ENCODE results near the gene CRELD2.

DNA sequence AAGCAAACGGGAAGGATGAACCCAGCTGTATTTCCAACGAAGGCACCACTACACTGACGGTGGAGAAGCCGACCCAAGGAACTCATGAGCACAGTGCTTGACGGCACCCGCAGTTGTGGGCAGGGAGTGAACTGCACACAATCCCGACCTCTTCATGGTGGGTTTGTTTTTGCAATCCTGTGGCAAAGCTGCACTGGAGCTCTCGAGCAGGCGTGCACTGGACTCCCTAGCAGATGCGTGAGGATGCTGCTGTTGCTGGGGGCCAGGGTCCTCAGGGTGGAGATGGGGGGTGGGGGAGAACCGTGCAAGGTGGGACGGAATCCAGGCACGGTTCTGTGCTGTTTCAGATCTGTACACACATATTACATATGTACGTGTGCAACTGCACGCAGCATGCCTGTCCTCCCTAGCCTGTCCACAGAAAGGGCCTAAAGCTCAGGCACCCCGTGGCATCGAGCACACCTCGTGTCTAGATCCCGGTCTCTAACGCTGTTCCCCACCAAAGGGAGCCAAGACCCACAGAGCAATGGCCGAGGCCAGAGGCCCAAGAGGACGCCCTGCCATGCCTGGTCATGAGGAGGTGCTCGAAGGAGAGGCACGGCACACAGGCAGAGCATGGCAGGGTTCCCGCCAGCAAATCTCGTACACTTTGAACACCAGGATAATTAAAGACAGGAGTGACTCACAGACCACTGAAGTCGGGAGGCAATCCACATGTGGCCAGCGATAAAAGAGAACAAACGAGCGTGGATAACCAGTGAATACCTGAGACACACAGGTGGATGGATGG is 17.8 kb upstream of the CRELD2 start:
- TF ChIP-seq, protein P1, sequence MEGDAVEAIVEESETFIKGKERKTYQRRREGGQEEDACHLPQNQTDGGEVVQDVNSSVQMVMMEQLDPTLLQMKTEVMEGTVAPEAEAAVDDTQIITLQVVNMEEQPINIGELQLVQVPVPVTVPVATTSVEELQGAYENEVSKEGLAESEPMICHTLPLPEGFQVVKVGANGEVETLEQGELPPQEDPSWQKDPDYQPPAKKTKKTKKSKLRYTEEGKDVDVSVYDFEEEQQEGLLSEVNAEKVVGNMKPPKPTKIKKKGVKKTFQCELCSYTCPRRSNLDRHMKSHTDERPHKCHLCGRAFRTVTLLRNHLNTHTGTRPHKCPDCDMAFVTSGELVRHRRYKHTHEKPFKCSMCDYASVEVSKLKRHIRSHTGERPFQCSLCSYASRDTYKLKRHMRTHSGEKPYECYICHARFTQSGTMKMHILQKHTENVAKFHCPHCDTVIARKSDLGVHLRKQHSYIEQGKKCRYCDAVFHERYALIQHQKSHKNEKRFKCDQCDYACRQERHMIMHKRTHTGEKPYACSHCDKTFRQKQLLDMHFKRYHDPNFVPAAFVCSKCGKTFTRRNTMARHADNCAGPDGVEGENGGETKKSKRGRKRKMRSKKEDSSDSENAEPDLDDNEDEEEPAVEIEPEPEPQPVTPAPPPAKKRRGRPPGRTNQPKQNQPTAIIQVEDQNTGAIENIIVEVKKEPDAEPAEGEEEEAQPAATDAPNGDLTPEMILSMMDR (tag by site-specific recombination; IDR thresholded peaks at IDR 0.05) = no peak
- TF ChIP-seq TCF7L2 (IDR thresholded peaks at IDR 0.05; ENCODE audit: borderline replicate concordance, low read depth, low read length) = no peak

Data from HEK293 (cell line).